A549 (cell line): ENCODE data around the gene STMN3.

Source experiments
- CBX2 ChIP-seq: fragments of 200-600 bp; sonication (generic); IDR thresholded peaks from 2 replicates; pipeline ENCODE4 v1.6.1; 2016; ENCODE audit warnings: low read depth, mild to moderate bottlenecking, borderline replicate concordance
- EP300 ChIP-seq, 2 experiments: fragments of >200 bp; sonication (Bioruptor Twin); formaldehyde crosslinking; IDR thresholded peaks; 2 replicates in 1 of 2; 3 replicates in 1 of 2; pipeline ENCODE4 v1.6.1; 2016 to 2017
- FOSB ChIP-seq: fragments of 250-450 bp; sonication (Bioruptor Pico); IDR thresholded peaks from 2 replicates; pipeline ENCODE4 v1.5.0; 2020; ENCODE audit warnings: mild to moderate bottlenecking, moderate library complexity
- JUN ChIP-seq, 2 experiments: fragments of >200 bp; sonication (Bioruptor Twin); formaldehyde crosslinking; IDR thresholded peaks; 2 replicates in 1 of 2; 3 replicates in 1 of 2; pipeline ENCODE4 v1.6.1; 2016 to 2017
- MAX ChIP-seq: IDR thresholded peaks from 2 replicates; pipeline ENCODE4 v1.6.1; 2012
- POLR2A ChIP-seq: IDR thresholded peaks from 2 replicates; pipeline ENCODE4 v1.6.1; 2012; ENCODE audit warnings: mild to moderate bottlenecking, low read length
- RAD21 ChIP-seq, 2 experiments: fragments of >200 bp in 1 of 2; sonication (Bioruptor Twin) in 1 of 2; formaldehyde crosslinking in 1 of 2; IDR thresholded peaks in 1 of 2; conservative IDR thresholded peaks in 1 of 2; 2 replicates in 1 of 2; 3 replicates in 1 of 2; pipeline ENCODE4 v1.6.1; 2012 to 2018; ENCODE audit warnings: inconsistent platforms in 1 of 2
- TF ChIP-seq, protein P1 (sequence below): fragments of >200 bp; sonication (Bioruptor Twin); formaldehyde crosslinking; IDR thresholded peaks from 3 replicates; pipeline ENCODE4 v1.5.1; 2016

GRCh38 chr20:63659370-63659769, 6.1 kb upstream of the STMN3 start:
- TF ChIP-seq, protein P1, sequence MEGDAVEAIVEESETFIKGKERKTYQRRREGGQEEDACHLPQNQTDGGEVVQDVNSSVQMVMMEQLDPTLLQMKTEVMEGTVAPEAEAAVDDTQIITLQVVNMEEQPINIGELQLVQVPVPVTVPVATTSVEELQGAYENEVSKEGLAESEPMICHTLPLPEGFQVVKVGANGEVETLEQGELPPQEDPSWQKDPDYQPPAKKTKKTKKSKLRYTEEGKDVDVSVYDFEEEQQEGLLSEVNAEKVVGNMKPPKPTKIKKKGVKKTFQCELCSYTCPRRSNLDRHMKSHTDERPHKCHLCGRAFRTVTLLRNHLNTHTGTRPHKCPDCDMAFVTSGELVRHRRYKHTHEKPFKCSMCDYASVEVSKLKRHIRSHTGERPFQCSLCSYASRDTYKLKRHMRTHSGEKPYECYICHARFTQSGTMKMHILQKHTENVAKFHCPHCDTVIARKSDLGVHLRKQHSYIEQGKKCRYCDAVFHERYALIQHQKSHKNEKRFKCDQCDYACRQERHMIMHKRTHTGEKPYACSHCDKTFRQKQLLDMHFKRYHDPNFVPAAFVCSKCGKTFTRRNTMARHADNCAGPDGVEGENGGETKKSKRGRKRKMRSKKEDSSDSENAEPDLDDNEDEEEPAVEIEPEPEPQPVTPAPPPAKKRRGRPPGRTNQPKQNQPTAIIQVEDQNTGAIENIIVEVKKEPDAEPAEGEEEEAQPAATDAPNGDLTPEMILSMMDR: no peak
- TF ChIP-seq JUN (IDR thresholded peaks at IDR 0.05) (no peak), RAD21 (conservative IDR thresholded peaks at IDR 0.05 in 1 of 2, IDR thresholded peaks at IDR 0.05 in 1 of 2) (no peak), POLR2A (no peak), EP300 (IDR thresholded peaks at IDR 0.05) (no peak), MAX (no peak), CBX2 (no peak), FOSB (CRISPR knock-in tag) (no peak)
